Amniotic stem cell (primary cell): Measurements from ENCODE around the gene NFATC2IP.

Experiments
- DNase-seq: peaks from one replicate; lab custom pipeline; 2025; lab: John Stamatoyannopoulos, UW

Gene NFATC2IP

GRCh38 chr16:28950648-28951409, at the start of gene NFATC2IP:
Gene NFATC2IP, plus strand, starts transcription at chr16:28950937. Its CDS starts 75 bp downstream, at chr16:28951012.
- peak; percentile 99 for DNase-seq

- no peak for DNase-seq
These were observed 48.9 kb upstream of the NFATC2IP start for GRCh38 chr16:28901862-28902261.

GRCh38 chr16:28902909-28903308, 47.8 kb upstream of the NFATC2IP start:
- no peak for DNase-seq

GRCh38 chr16:28903344-28904042, 47.2 kb upstream of the NFATC2IP start:
- no peak for DNase-seq

GRCh38 chr16:28904363-28904762, 46.4 kb upstream of the NFATC2IP start:
- DNase-seq: no peak

GRCh38 chr16:28904828-28905227, 45.9 kb upstream of the NFATC2IP start:
- DNase-seq: no peak

- no peak for DNase-seq
These were observed 45.4 kb upstream of the NFATC2IP start for GRCh38 chr16:28905229-28905754.

- DNase-seq: no peak
These were observed 44.9 kb upstream of the NFATC2IP start for GRCh38 chr16:28905800-28906372.

- DNase-seq: no peak
These were observed 40.4 kb upstream of the NFATC2IP start for GRCh38 chr16:28910086-28911031.

GRCh38 chr16:28912558-28912957, 38.2 kb upstream of the NFATC2IP start:
- no peak for DNase-seq

GRCh38 chr16:28913946-28914724, 36.6 kb upstream of the NFATC2IP start:
- no peak for DNase-seq

GRCh38 chr16:28915181-28915580, 35.6 kb upstream of the NFATC2IP start:
- no peak for DNase-seq

GRCh38 chr16:28917095-28917494, 33.6 kb upstream of the NFATC2IP start:
- no peak for DNase-seq

- DNase-seq: no peak
These were observed 32.0 kb upstream of the NFATC2IP start for GRCh38 chr16:28918698-28919097.

GRCh38 chr16:28923231-28923587, 27.5 kb upstream of the NFATC2IP start:
- no peak for DNase-seq

- DNase-seq: no peak
These were observed 26.9 kb upstream of the NFATC2IP start for GRCh38 chr16:28923652-28924398.

- DNase-seq: no peak
These were observed 26.4 kb upstream of the NFATC2IP start for GRCh38 chr16:28924399-28924761.

- peak; percentile 74 for DNase-seq
These were observed 25.9 kb upstream of the NFATC2IP start, which contains the start of gene RABEP2 for GRCh38 chr16:28924762-28925385. Gene RABEP2, minus strand, starts transcription at chr16:28925238. Its CDS starts 75 bp downstream, at chr16:28925163.

- peak; percentile 58 for DNase-seq
These were observed 25.1 kb upstream of the NFATC2IP start for GRCh38 chr16:28925386-28926228.
